Upper lobe of right lung (tissue), 1 donor: ENCODE results near the gene LONRF2. TPM values are rescaled to one million over a fixed set of nuclear protein-coding genes. Genes with fewer than 3 reads are reported as not detected.

ENCODE experiments used
- ATAC-seq: fragments of 200-7000 bp; cut with Tn5 transposase; one replicate; pipeline ENCODE4 v1.9.1; 2020; ENCODE audit warnings: mild to moderate bottlenecking, moderate library complexity
- DNase-seq: peaks from one replicate; pipeline ENCODE4 v3.0.0-alpha.2; 2020
- H3K27ac ChIP-seq: fragments of 200-600 bp; one replicate; pipeline ENCODE4 v1.8.0; 2022
- H3K27me3 ChIP-seq: fragments of 200-600 bp; one replicate; pipeline ENCODE4 v1.8.0; 2022; ENCODE audit warnings: mild to moderate bottlenecking
- H3K36me3 ChIP-seq: fragments of 200-600 bp; one replicate; pipeline ENCODE4 v1.8.0; 2022
- H3K4me1 ChIP-seq: fragments of 200-600 bp; one replicate; pipeline ENCODE4 v1.8.0; 2022
- H3K4me3 ChIP-seq: fragments of 200-600 bp; one replicate; pipeline ENCODE4 v1.8.0; 2022; ENCODE audit warnings: mild to moderate bottlenecking
- H3K9me3 ChIP-seq: fragments of 200-600 bp; one replicate; pipeline ENCODE4 v1.8.0; 2022
- intact Hi-C: fragments of 100-400 bp; cut with DNase I; formaldehyde crosslinking; loops from one replicate; pipeline ENCODE4 v1.11.0; 2022
- total RNA-seq: library from RNA; stranded (reverse); fragmentation: NEBNext Ultra II Directional; extraction: Animal tissue kit (Norgen Biotek cat#: 25700); gene quantifications from one replicate; pipeline ENCODE4 v1.2.1, GENCODE V29; 2021
- TF ChIP-seq, protein P1 (sequence below): fragments of 200-600 bp; IDR thresholded peaks from one replicate; pipeline ENCODE4 v1.8.0; 2022; ENCODE audit warnings: antibody characterized with exemption
- donor health status: DM: no; HTN: yes; CAD: no; lungs with severe emphysema.

The LONRF2 gene
- total RNA-seq, 1 donor from 2014 or later, result 4.2 TPM

DNA sequence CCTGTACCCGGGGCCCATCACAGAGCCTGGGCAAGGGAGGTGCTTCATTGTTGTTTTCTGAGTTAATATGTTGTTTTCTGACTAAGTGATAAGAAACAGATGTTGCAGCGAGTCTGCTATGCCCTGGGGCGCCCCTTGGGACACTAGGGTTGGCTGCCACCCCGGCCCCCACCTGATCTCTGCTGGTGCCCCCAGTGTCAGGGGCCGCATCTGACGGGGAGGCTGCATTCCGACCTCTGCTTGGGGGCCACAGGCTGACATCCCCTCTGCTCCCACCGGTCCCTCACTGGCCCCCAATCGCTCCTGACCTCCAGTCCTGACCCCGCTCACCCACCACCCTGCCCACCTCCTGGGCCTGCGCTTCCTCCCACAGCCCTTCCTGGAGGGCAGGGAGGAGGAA is 65.9 kb downstream of the LONRF2 start:
- DNase-seq (no peak), ATAC-seq (no peak)
- H3K4me1 ChIP-seq, result no peaks in the 10 kb centered on the region
- H3K27ac ChIP-seq, result no peak overlapping the region
- intact Hi-C loops, result no loop called here
- no peak overlapping the region for H3K4me3 ChIP-seq
- H3K9me3 ChIP-seq, result no peaks in the 10 kb centered on the region
- TF ChIP-seq, protein P1, sequence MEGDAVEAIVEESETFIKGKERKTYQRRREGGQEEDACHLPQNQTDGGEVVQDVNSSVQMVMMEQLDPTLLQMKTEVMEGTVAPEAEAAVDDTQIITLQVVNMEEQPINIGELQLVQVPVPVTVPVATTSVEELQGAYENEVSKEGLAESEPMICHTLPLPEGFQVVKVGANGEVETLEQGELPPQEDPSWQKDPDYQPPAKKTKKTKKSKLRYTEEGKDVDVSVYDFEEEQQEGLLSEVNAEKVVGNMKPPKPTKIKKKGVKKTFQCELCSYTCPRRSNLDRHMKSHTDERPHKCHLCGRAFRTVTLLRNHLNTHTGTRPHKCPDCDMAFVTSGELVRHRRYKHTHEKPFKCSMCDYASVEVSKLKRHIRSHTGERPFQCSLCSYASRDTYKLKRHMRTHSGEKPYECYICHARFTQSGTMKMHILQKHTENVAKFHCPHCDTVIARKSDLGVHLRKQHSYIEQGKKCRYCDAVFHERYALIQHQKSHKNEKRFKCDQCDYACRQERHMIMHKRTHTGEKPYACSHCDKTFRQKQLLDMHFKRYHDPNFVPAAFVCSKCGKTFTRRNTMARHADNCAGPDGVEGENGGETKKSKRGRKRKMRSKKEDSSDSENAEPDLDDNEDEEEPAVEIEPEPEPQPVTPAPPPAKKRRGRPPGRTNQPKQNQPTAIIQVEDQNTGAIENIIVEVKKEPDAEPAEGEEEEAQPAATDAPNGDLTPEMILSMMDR, result no peak
- no peaks in the 10 kb centered on the region for H3K36me3 ChIP-seq
- no peaks in the 10 kb centered on the region for H3K27me3 ChIP-seq

DNA sequence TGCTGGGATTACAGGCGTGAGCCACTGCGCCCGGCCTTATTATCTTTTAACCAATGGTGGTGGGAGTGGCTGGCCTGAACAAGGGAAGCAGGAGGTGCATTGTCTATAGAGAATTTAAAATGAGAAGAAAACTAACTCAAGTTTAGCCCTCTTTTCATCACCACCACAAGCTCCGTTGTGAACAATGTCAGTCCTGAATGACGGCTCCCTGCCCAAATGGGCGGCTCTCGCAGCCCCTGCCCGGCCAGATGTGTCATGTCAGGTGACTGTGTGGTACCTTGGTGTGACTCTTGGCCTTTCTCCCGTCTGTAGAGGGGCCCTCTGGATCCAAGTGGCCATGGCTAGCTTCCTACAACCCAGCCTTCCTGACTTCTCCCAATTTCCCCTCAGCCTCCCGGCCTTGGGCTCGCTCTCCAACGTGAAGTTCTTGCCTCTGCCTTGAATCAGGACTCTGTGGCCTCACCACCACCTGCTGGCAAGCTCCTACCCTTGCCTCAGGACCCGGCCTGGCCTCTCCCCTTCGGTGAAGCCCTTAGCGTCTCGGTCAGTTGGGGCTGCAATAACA is 67.6 kb downstream of the LONRF2 start:
- DNase-seq, result no peak
- Histone ChIP-seq H3K4me3 (no peak overlapping the region), H3K36me3 (no peaks in the 10 kb centered on the region), H3K4me1 (no peaks in the 10 kb centered on the region), H3K9me3 (no peaks in the 10 kb centered on the region), H3K27me3 (no peaks in the 10 kb centered on the region), H3K27ac (no peak overlapping the region)
- ATAC-seq, result no peak
- intact Hi-C loops, result no loop called here
- TF ChIP-seq, protein P1, result no peak

DNA sequence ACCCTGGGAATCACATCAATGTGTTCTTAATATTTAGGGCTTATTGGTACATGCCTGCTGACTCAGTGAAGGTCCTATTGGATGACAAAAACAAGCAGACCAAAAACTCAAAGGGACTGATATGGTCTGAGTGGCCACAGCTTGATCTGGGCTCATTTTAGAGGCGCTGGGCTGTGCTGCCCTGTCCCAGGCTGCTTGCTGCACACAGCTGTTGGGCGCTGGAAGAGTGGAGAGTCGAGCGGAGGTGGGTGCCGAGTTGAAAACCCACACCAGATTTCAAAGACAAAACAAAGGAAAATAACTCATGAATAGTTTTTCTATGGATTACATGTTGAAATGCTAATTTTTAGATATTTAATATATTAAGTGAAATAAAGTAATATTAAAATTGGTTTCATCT is 68.5 kb downstream of the LONRF2 start:
- Histone ChIP-seq H3K4me3 (no peak overlapping the region), H3K9me3 (no peaks in the 10 kb centered on the region), H3K27me3 (no peaks in the 10 kb centered on the region), H3K27ac (no peak overlapping the region), H3K36me3 (no peaks in the 10 kb centered on the region), H3K4me1 (no peaks in the 10 kb centered on the region)
- ATAC-seq, result no peak
- TF ChIP-seq, protein P1, result no peak
- intact Hi-C loops, result no loop called here
- DNase-seq, result no peak

DNA sequence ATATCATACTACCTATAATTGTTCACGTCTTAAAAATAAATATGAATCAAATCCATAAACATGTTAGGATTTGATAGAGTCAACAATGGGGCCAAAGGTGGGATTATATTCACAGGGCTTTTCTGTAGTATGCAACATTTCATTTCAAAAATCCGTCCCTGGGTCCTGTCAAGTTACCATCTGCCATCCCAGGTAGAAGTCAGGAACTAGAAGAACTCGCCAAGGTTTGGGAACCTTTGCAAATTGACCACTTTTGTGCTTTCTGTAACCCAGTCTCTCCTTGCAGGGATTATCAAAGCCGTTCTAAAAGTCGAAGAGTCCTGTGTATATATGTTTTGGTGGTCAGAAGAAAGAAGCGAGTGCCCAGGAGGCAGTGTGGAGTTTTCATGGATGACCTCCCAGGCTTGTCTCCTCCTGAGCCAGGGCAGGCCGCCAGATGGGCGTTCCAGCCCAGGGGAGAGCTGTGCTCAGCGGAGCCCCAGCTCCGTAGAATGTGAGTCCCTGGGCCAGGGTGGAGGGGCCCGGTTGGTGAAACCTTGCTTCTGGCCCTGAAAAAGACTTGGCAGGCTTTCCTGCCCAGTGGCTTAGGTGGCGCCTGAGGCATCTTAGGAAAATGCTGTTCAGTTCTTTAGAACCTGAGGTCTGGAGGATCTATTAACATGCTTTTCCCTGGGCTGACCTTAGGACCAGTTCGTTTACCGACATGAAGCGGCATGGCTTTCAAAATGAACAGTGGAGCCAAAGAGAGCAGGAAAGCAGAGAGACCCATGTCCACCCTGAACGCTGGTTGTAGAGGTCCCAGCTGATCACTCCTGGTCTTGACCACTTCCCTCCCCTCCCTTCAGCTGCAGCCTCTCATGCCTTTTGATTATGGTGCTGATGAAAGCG is 69.2 kb downstream of the LONRF2 start:
- no peak for ATAC-seq
- Histone ChIP-seq H3K9me3 (no peaks in the 10 kb centered on the region), H3K27ac (no peak overlapping the region), H3K4me1 (no peaks in the 10 kb centered on the region), H3K36me3 (no peaks in the 10 kb centered on the region), H3K27me3 (no peaks in the 10 kb centered on the region), H3K4me3 (no peak overlapping the region)
- TF ChIP-seq, protein P1, result no peak
- no peak for DNase-seq
- intact Hi-C loops, result no loop called here

DNA sequence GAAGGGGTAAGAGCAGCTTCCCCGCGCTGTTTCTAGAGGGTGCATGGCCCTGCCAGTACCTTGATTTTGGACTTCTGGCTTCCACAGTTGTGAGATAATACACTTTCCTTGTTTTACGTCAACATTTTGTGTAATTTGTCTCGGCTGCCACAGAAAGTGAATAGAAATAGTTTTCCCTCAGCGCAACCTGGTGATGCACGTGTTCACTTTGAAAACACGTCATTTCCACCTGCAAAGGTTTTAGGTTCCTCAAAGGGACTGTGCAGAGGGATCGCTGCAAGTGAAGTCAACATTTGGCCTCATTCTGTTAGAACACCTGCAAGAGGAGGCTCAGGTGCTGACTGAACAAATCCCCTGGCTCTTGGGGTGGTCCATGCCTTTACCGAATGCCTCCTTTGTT is 71.7 kb downstream of the LONRF2 start:
- TF ChIP-seq, protein P1, result no peak
- intact Hi-C loops, result no loop called here
- DNase-seq (no peak), ATAC-seq (no peak)
- H3K4me1 ChIP-seq, result no peaks in the 10 kb centered on the region
- no peaks in the 10 kb centered on the region for H3K27me3 ChIP-seq
- no peak overlapping the region for H3K4me3 ChIP-seq
- no peaks in the 10 kb centered on the region for H3K9me3 ChIP-seq
- no peak overlapping the region for H3K27ac ChIP-seq
- H3K36me3 ChIP-seq, result no peaks in the 10 kb centered on the region
